ENCODE data around the gene SETD1B.
"Not testable (repeated sequence)": the region's sequence is repeated elsewhere in the genome, so short reads cannot be mapped to it uniquely, and the experiment has no call there.

The SETD1B gene

DNA sequence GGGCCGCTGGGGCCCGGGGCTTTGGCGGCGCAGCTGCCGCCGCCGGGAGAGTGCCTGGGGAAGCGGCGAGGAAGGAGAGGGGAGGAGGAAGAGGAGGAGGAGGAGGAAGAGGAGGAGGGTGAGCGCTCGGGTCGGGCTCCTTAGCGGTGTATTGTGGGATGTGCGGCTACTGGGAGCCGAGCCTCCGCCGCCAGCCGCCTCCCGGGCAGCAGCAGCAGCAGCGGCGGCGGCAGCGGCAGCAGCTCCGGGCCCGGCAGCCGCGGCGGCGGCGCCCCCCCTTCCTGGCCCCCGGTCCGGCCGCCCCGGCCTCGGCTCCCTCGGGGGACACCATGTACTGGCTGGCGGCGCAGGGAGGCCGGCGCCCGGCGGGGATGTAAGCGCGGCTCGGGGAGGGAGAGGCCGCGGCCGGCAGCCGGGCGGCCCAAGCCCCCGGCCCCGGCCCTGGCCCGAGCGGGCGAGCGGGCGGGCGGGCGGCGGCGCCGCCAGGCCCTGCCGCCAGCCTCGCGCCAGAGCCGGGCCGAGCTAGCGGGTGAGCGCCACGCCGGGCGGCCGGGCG lies at the start of gene SETD1B:
Gene SETD1B (plus strand): TSS at position 149 of the 556 bp plus-strand sequence. CDS start 729 bp downstream, outside the sequence.
- DNase-seq, result no peak

DNA sequence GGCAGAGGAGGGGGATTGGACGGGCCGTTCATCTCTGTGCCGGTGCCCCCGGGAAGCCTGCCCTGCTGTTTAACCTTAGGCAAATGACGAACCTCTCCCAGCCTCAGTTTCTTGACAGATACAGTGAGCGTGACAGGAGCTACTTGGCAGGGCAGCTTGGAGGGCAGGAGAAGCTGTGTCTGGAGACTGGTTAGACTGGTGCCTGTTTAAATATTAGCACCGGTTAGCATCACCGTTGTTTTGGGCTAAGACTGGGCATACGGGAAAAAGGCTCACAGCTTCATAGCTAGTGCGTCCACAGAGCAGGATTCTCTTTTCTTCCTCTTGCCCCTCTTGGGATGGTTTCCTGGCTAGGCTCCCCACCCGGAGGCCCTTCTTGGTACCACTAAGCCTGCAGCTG lies 49.0 kb upstream of the SETD1B start:
- no peak for DNase-seq

DNA sequence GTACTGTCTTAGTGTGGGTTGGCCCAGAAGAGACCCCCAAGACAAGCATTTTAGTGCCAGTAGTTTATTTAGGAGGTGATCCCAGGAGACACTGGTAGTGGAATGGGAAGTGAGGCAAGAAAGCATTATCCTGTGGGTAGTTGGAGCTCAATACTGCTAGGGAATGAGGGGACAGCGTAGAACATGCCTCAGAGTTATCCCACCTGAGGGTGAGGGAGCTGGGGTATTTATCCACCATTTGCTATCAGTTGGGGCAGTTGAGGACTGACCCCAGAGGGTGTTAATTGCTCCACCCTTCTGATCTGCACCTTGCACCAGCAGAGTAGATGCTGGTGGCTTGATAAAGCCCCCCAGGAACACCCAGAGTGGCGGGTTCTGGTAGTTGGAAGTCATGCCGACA lies 48.2 kb upstream of the SETD1B start:
- DNase-seq, result no peak

DNA sequence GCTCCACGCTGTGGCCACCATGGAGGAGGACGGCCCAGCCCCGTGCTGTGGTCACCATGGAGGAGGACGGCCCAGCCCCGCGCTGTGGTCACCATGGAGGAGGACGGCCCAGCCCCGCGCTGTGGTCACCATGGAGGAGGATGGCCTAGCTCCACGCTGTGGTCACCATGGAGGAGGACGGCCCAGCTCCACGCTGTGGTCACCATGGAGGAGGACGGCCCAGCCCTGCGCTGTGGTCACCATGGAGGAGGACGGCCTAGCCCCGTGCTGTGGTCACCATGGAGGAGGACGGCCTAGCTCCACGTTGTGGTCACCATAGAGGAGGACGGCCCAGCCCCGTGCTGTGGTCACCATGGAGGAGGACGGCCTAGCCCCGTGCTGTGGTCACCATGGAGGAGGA lies 45.3 kb upstream of the SETD1B start:
- DNase-seq, result not testable (repeated sequence)

DNA sequence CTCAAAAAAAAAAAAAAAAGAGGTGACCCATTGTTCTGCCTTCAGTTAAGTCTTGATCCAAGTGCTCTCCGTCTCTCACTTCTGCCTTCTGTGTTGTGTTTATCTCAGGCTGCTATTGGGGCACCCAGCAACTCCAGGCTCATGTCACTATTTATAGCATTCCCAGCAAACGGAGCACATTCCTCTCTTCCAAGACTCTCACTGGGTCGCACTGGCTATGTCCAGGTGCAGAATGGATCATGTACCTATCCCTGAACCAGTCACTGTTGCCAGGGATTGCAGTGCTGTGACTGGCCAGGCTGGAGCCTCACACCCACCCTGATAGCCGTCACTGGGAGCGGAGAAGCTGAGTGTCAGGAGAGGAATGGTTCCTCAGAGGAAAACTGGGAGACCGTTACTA lies 41.5 kb upstream of the SETD1B start:
- no peak for DNase-seq

DNA sequence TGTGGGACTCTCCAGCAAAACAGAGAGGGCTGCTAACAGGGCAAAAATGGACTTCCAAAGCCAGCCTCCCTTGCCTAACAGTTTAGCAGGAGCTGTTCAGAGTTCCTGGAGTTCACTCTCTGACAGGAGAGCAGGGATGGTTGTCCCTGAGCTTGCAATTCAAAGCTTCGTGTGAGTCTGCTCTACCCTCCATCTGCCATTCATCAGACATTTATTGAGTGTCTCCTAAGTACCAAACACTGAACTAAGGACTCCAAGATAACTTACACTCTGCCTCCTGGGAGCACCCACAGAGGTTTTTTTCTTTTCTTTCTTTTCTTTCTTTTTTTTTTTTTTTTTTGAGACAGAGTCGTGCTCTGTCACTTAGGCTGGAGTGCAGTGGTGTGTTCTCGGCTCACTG lies 39.0 kb upstream of the SETD1B start:
- no peak for DNase-seq

DNA sequence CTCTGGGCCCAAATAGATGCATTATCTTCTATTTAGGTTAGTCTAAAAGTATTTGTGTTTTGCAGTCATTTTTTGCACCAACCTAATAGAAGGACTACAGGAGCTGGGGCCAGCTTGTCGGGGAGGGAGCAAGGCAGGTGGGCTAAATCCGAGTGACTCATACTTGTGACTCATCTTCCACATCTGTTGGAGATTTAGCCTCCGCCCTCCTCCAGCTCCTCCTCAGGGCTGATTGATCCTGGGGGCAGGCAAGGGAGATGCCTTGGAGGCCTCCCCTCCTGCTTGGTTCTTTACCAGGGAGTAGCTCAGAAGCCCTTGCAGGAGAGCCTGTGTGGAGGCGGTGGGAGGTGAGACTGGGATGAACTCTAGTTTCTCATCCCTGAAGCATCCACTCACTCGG lies 38.2 kb upstream of the SETD1B start:
- DNase-seq, result no peak

DNA sequence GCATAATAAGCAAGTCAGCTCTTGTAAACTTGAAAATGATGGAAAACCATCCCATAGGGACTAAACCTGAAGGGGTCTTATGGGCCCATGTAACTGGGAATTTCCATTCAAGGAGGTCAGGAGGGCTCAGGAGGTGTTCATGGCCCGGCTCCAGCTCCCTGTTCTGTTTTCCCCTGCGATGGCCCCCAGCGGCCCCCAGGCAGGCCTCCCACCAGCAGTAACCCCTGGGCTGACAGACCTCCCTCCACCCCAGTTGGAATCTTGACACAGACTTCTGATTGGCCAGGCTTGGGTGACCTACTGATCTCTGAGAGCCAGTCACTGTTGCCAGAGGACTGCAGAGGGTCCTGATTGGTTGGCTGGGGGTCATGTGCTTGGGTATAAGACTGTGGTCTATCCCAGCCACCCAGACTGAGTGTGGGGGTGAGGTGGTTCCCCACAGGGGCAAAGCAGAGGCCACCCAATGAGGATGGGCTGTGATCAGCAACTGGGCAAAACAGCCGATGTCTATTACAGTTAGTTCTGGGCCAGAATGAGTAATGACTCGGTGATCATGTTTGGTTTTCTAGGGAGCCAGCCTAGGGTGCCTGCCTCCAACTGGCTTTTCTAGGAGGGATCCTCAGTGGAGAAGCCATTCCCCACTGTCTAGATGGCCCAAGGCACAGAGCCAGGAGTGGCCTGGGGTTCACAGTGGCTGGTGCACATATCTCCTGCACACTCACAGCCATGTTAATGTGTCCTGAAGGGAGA lies 37.3 kb upstream of the SETD1B start:
- DNase-seq, result no peak

DNA sequence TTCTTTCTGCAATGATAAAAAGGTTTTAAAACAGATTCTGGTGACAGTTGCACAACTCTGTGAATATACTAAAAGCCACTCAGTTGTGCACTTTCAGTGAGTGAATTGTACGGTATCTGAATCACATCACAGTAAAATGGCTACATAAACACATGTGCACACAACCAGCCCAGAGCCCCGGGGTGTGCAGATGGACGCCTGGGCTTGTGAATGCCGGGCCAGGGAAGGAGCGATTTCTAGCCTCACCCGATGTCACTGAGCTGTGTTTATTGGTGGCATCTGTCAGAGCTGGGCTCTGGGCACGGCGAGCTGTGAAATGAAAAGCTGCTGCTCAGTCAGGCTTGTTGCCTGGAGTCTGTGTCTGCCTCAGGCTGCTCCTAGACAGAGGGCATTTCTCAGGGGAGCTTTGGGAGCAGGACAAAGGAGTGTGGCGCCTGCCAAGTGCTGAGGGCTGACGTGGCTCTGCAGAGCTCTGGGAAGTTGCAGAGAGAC lies 36.2 kb upstream of the SETD1B start:
- DNase-seq, result no peak

DNA sequence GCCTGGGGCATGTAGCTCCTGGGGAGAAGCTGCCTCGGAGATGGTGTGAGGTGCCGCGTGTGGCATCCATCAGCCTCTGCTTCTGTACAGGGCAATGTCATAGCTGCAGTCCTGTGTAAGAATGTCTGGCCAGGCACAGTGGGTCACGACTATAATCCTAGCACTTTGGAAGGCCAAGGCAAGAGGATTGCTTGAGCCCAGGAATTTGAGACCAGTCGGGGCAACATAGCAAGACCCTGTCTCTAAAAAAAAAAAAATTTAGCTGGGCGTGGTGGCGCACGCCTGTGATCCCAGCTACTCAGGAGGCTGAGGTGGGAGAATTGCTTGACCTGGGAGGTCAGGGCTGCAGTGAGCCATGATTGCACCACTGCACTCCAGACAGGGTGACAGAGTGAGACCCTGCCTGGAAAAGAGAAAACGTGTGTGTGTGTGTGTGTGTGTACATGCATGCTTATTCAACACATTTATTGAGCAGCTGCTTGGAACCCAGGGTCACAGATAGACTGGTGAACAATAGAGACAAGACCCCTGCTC lies 34.4 kb upstream of the SETD1B start:
- DNase-seq, result no peak

DNA sequence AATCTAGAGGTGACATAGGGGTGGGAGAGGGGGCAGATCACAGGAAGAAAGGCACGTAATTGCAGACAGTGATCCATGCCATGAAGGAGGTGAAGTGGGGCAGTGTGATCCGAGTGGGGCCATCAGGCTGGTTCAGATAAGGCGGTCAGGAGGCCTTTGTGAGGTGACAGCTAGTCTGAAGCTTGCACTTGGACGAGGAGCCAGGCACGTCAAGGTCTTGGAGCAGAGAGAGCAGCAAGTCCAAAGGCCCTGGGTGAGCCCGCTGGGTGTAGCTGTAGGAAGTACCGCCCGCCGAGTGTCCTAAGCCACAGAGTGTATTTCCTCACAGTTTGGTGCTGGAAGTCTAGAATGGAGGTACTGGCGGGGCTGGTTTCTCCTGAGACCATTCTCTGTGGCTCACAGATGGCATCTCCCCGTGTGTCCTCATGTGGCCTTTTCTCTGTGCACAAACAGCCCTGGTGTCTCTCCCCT lies 33.9 kb upstream of the SETD1B start:
- DNase-seq, result no peak

DNA sequence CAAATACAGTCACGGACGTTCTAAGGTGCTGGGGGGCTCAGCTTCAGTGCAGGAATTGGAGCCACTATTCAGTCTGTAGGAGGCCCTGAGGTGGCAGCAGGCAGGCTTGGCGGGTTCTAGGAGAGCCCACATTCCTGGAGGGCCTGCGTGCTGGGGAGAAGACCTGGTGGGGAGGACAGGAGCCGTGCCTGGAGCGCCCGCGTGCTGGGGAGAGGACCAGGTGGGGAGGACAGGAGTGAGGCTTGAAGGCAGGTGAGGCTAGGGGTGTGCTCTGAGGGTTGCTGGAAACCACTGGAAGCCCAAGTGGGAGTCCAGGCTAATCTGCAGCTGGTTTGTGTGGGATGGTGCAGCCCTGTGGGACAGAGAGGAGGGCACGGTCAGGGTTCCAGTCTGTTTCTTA lies 33.4 kb upstream of the SETD1B start:
- DNase-seq, result no peak

DNA sequence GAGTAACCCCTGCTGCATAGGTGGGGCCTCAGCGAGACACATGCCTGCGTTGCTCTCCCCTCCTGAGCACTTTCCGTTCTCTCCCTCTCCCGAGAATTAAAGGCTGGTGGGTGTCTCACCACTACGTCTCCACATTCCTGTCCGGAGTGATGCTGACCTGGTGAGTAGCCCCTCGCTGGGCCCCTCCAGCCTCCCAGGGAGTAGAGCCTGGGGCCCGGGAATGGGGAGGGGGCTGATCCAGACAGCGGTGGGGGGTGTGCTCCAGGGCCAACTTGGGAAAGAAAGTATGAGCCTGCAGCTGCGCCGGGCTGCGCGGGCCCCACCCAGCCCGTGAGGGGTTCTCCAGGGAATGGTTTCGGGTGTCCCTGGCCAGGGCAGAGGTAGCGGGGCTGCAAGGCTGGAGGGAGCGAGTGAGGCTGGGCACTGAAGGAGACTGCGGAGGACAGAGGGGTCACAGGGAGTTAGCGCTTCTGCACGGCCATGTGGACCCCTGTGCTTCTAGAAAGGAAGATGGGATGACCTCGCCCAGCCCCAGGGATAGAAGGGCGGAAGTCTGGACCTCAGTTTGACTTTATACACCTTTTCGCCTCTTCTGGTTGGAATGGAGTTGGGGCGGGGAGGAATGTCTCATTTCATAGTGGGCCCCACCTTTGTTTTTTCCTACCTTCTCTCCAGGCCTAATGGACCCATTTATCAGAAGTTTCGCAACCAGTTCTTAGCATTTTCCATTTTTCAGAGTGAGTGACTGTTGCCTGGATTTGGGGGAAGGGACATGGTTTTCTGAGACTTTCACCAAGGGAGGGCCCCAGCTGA lies 32.8 kb upstream of the SETD1B start:
- no peak for DNase-seq

DNA sequence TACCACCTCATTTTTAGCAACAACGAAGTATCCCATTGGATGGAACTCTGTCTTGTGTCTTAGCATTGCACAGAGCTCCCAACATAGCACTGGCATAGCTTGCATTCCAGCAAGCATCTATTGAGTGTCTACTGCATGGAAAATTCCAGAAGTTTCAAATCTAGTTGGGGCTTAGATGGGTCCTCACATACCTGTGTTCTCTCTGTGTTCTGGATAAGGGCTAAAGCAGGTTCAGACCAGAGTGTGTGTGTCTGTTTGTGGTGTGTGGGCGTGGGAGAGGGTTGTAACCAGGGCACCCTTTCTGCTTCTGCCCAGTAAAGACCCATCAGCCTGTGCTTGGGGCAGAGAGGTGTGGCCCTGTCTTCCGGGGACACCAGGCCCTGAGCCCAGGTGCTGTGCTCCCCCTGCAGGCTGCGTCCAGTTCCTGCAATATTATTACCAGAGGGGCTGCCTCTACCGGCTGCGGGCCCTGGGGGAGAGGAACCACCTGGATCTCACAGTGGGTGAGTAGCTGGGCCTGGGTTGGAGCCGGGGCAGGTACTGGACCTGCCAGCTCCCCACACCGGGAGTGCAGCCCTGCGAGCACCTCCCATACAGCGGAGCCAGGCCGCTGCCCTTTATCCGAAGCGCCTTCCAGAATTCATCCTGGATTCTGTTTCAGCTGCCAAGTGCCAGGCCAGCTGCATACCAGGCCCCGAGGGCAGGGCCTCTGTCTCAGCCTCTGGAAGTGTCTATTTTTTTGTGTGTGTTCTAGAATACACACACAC lies 30.6 kb upstream of the SETD1B start:
- no peak for DNase-seq

DNA sequence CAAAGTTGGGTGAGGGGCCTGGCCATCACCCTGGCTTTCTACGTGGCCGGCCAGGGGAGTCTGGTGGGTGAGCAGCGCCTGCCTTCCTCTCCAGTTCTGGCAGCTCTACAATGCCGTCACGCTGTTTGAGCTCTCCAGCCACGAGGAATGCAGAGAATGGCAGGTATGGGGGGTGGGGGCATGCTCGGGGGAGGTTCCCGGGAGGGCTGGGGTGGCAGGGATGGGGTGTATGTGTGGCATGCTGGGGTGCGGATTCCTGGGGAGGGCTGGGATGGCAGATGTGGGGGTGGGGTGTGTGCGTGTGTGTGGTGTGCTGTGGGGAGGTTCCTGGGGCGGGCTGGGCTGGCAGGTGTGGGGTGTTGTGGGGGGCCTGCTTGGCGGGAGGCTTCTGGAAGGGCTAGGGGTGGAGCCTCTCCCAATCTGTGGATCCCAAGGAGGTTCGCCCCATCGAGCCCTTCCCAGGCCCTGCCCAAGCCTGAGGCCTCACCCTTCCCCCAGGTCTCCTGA lies 28.8 kb upstream of the SETD1B start:
- no peak for DNase-seq

DNA sequence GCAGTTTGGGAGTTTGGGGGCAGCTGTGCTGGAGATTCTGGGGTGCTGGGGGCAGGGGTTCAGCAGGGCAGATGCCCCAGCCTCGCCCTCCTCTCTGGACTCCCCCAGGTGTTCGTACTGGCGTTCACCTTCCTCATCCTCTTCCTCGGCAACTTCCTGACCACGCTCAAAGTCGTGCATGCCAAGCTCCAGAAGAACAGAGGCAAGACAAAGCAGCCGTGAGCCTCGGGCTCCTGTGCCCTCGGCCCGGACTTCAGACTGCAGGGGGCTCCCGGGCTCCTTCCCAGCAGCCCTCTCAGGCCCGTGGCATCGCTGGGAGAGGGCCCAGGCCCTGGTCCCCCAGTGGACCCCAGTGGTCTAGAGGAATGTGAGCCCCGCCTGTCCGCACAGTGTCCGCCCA lies 28.3 kb upstream of the SETD1B start:
- no peak for DNase-seq

DNA sequence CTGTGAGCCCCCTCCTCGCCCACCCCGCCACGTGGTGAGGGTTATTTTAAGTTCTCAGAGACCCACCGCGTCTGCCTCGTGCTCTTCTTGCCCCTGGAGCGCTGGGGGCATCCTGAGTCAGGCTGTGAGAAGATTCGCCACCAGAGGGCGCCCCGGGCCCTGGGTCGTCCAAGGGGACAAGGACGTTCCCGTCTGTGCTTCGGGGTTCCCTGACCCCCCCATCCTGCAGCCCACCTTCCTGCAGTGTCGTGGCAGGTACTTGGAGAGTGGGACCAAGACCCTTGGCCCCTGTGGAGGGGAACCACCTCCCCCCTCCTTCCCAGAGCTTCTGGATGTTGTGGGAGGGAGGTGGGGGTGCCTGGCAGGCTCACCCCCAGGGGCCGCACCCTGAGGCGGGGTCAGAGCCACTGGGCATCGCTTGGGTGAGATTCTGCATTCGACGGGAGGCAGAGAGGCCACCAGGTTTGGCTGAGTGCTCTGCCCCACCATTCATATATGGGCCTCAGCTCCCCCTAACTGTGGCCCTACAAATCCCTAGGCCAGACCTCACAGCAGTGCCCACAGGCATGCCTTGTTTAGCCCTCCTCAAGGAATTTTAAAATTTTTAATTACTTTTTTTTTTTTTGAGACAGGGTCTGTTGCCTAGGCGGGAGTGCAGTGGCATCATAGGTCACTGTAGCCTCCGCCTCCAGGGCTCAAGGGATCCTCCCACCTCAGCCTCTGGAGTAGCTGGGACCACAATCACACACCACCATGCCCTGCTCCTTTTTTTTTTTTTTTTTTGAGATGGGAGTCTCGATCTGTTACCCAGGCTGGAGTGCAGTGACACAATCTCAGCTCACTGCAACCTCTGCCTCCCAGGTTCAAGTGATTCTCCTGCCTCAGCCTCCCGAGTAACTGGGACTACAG lies 27.4 kb upstream of the SETD1B start:
- DNase-seq, result no peak

DNA sequence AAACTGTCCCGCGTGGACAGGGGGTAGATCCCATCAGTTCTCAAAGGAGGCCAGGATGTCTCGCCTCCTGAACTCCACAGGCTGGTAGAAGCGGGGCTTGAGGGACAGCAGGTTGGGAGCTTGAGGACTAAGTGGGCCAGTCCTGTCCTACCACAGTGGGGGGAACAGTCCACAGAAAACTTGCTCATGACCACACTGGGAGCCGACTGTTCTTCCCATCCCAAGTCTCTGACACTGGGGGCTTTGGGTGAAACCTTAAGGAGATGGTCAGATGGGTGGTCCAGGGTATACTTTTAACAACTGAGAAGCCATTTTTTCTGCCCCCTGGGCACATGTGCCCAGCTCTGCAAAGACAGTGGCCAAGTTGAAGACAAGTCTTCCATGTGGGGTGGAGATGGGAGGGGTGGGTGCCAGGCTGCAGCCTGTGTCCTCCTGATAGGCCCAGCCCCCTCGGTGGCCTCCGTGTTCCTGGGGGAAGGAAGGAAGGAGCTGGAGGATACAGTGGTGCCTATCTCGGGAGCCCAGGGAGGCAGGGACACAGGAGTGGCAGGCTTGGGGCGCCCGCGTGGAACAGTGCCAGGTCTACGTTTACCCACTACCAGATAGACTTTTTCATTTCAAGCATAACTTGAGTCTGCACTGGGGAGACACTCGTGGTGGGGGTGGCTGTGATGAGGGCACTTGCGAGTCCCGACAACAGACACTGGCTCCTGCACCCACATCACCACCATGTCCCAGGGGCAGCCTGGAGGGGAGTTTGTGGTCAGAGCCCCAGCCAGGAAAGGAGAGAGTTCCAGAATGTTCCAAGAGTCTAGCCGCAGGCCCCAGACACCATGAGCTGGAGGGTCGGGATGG lies 25.0 kb upstream of the SETD1B start:
- DNase-seq, result no peak

DNA sequence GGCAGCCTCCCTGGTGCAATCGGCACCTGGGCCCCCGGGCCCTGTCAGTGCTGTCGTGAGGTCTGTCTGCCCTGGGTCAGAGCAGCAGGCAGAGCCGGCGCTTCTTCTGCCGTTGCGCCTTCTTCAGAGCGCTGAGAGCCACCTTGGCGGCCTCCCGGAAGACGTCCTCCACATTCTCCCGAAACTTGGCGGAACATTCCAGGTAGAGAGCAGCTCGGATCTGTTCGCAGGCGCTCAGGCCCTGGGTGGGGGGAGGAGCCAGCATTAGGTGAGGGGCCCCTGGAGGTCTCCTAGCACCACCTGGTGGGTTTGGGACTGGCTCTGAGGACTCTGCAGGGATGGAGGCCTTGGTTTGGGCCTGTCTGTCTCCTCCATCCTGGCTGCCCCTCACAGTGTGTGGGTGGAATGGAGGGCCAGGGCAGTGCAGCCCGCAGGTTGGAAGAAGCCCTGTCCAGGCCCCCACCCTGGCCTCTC lies 24.4 kb upstream of the SETD1B start:
- no peak for DNase-seq

DNA sequence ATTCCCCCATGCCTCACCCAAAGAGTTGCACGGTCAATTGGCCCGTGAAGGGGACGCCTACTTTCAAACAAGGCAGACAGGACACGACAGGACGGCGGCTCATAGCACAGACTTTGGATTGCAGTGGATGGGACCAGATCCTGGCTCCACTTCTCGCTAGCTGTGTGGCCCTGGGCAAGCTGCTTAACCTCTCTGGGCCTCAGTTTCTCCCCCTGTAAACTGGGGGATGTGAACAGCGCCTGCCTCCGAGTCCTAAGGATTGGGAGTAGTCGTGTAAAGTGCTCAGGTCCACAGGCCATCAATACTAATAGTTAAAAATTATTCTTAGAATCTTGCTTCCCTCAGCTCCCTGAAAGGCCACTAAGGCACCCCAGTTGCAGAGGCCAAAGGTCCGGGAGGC lies 23.4 kb upstream of the SETD1B start:
- no peak for DNase-seq
